Measurements from ENCODE around the gene GID4.

GRCh38 chr17:18111330-18111971 is 72.2 kb downstream of the GID4 start:
- no peak for TF ChIP-seq CTCF (IDR thresholded peaks at IDR 0.05; ENCODE audit: low read depth, low read length)
- TF ChIP-seq POLR2A (IDR thresholded peaks at IDR 0.05; ENCODE audit: extremely low read depth, insufficient read length), result no peak
- no peak for TF ChIP-seq MAX (IDR thresholded peaks at IDR 0.05; ENCODE audit: low read depth, low read length)
- TF ChIP-seq MYC (IDR thresholded peaks at IDR 0.05; ENCODE audit: low read depth, low read length), result no peak

Measured in NB4 (cell line).